GM19372 (cell line): ENCODE measurements around the gene PRMT9.

Experiments
- ATAC-seq: cut with Tn5 transposase; IDR thresholded peaks from one replicate; pipeline ENCODE4 v1.9.1; 2021; ENCODE audit warnings: mild to moderate bottlenecking, low read depth, moderate library complexity; ENCODE audit not compliant: unreplicated experiment

Gene PRMT9

DNA sequence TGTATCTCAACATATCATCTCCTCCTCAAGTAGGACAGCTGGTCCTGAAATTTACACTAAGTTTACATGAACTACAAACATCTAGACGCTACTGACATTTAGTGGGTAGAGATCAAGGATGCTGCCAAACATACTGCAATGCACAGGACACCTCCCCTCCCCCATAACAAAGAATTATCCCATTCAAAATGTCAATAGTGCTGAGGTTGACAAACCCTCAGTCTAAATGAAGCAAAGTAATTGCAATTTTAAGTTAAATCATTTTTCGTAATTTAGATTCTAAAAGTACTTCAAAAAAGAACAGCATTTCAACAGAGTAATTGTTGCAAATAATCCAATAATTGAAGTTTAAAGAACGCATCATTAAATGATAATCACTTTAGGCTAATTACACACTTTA is 1.2 kb downstream of the PRMT9 start:
- no peak for ATAC-seq

- no peak for ATAC-seq
Observed at GRCh38 chr4:147678796-147679549, 5.0 kb downstream of the PRMT9 start.

DNA sequence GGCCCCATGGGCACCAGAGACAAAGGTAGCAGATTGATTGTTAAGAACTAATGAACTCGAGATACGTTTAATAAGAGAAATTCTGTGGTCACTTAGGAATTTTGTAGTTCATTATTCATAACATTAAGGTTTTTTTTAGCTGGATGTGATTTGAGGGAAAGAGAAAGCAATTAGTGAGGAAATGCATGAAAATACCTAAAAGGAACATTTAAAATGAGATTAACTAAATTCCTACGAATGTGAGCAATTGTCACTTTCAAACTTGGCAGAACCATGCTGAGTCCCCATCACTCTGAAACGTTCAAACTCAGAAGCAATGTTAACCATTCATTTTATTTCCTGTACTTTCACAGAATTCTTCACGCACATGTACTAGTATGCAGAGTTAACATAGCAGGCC is 5.9 kb downstream of the PRMT9 start:
- ATAC-seq: no peak

GRCh38 chr4:147674496-147674895 is 9.5 kb downstream of the PRMT9 start:
- no peak for ATAC-seq

GRCh38 chr4:147674073-147674472 is 9.9 kb downstream of the PRMT9 start:
- no peak for ATAC-seq

DNA sequence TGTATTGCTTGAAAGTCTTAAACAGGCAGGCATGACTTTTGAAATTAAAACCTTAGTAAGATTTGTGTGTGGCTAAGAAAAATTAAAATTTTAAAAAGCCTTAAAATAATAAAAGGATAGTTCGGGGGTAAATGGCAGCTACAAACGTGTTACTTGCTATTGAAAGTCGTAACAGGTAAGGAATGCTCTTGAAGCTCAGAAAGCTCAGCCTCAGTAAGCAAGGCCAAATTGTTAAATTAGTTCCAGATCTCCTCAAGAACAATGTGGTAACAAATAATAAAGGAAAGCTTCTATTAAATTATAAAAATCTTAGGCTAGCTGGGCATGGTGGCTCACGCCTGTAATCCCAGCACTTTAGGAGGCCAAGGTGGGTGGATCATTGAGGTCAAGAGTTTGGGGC is 25.5 kb downstream of the PRMT9 start:
- ATAC-seq: no peak

- no peak for ATAC-seq
Observed at GRCh38 chr4:147655639-147656038, 28.3 kb downstream of the PRMT9 start.

- ATAC-seq: no peak
Observed at GRCh38 chr4:147651563-147651962, 32.4 kb downstream of the PRMT9 start.

- no peak for ATAC-seq
Observed at GRCh38 chr4:147648656-147649055, 35.3 kb downstream of the PRMT9 start.

GRCh38 chr4:147645099-147645498 is 38.9 kb downstream of the PRMT9 start:
- no peak for ATAC-seq

DNA sequence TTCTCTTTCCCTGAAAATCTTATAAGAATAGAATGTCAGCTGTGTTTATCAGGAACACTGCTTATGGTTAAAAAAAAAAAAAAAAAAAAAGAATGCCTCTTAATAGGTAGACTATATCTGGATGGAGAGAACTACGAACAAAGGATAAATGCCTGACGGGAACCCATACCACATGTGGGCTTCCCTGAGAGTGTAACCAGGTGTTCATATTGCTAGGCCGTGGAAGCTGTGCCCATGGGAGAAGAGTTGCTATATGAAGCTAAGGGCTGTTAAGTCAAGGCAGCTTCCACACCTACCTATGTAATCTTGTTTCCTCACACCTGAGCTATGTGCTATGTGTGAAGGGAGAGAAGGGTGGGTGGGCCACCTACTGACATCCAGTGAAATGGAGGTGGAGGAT is 39.5 kb downstream of the PRMT9 start:
- ATAC-seq: no peak

DNA sequence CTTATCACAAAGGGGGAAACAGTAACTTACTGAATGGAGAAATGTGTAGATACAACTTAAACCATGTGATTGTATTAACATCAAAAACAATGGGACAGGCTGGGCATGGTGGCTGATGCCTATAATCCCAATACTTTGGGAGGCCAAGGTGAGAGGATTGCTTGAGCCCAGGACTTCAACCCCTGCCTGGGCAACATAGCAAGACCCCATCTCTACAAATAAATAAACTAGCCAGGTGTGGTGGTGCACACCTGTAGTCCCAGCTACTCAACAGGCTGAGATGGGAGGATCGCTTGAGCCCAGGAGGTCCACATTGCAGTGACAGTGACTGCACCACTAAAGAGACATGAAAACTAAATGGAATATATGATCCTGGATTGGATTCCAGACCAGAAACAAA is 40.3 kb downstream of the PRMT9 start:
- no peak for ATAC-seq

DNA sequence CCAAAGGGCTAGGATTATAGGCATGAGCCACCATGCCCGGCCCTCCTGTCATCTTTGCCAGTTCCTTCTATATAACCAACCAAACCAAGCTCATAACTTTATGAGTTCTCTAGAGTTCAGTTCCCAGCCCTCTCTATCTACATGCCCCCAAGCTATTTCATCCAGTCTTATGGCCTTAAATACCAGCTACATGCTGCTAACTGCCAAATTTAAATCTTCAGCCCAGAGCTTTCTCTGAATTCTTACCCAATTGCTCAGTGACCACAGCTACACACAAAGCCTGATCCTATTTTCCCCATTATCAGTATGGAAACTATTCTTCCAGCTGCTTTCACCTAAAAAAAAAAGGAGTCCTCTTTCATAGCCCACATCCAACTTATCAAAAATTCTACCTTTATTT is 43.6 kb downstream of the PRMT9 start:
- ATAC-seq: no peak

DNA sequence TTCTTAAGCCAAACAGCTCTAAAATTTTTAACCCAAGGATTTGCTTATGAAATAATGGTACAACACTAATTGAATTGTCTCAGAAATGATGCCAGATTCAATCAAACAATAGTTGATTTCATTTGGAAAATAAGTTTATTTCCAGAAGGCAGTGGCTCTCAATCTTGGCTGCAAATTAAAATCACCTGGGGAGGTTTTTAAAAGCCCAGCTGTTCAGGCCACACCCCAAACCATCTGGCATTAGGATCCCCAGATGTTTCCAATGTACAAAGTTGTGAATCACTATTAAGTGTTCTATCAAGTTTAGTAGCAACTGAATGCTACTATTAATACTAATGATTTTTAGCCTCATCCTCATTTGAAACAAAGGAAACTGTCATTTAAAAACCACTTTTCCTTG is 44.6 kb downstream of the PRMT9 start:
- no peak for ATAC-seq

- ATAC-seq: no peak
Observed at GRCh38 chr4:147638942-147639341, 45.0 kb downstream of the PRMT9 start.

- no peak for ATAC-seq
Observed at GRCh38 chr4:147638365-147638764, 45.6 kb downstream of the PRMT9 start.

- no peak for ATAC-seq
Observed at GRCh38 chr4:147635348-147635747, 48.6 kb downstream of the PRMT9 start.

GRCh38 chr4:147633643-147634042 is 50.3 kb downstream of the PRMT9 start:
- no peak for ATAC-seq

DNA sequence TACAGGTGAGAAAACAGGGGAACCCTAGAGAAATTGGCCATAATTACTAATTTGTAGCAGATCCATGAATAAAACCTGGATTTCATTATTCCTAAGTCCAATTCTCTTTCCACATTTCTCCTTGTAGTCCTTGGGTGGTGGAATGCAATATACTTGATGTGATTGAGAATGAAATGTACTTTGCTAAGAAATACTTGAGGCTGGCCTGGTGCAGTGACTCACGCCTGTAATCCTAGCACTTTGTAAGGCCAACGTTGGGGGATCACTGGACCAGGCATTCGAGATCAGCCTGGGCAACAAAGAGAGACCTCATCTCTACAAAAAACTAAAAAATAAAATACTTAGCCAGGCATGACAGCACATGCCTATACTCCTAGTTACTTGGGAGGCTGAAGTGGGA is 50.9 kb downstream of the PRMT9 start:
- no peak for ATAC-seq

GRCh38 chr4:147629783-147630730 is 53.9 kb downstream of the PRMT9 start:
- ATAC-seq: no peak

DNA sequence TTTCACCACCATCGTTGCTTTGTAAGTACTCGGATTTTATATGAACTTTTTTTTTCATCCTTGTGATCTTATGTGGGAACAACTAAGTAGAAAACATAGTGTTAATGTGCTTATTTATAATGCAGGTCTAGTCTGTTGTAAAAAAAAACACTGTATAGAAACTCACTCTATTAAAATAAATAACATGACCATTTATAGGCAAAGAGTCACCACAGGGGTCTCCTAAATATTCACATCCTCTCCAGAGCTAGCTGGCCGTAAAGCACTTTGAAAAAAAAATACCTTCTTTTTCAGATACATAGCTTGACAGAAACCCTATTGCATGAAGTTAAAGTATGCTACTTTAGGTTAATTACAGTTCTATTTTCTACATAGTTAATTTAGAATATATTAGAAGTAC is 55.5 kb downstream of the PRMT9 start:
- no peak for ATAC-seq

DNA sequence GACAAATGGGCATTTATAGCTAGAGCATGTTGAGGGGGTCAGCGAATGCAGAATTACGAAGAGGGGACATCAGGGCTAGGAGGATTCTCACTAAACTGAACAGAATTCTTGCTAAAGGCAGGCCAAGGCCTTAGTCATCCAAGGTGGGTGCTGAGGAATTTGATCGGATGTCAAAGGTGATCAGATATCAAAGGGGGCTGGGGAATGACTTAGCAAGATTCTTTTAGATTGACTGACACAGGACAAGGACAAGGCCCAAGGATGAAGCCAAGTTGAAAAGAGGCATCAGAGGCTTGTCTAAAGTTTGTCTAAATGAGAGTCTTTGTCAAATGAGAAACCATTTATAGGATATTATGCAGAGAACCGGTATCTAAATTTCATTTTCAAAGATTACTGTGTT is 57.1 kb downstream of the PRMT9 start:
- no peak for ATAC-seq
